ENCODE data around the gene APOB. TPM values are rescaled to one million over a fixed set of nuclear protein-coding genes. Genes with fewer than 3 reads are reported as not detected.

The APOB gene
- total RNA-seq, 1 donor from 2014 or later: 9.1 TPM

GRCh38 chr2:20965221-20965620 is 78.7 kb downstream of the APOB start:
- intact Hi-C loops (cut with micrococcal nuclease): loop anchor here (10.0 kb wide), 1 partner anchor 180 kb away; no protein-coding TSS in a partner anchor
- H3K27ac ChIP-seq (replicated peaks): no peak overlapping the region
- no peak for DNase-seq
- no peaks in the 10 kb centered on the region for H3K4me1 ChIP-seq
- peaks cover 88% of the 10 kb centered on the region for H3K27me3 ChIP-seq (ENCODE audit: low read depth)
- no peak for TF ChIP-seq CTCF (IDR thresholded peaks at IDR 0.05; ENCODE audit: borderline replicate concordance)
- H3K9me3 ChIP-seq (replicated peaks): no peaks in the 10 kb centered on the region
- H3K36me3 ChIP-seq: no peaks in the 10 kb centered on the region
- H3K4me3 ChIP-seq: no peak overlapping the region

GRCh38 chr2:20963867-20964266 is 80.0 kb downstream of the APOB start:
- intact Hi-C loops (cut with micrococcal nuclease): loop anchor here (2.0 to 10.0 kb wide), 2 partner anchors 179 to 303 kb away; no protein-coding TSS in a partner anchor
- Histone ChIP-seq H3K4me3 (no peak overlapping the region), H3K27ac (replicated peaks) (no peak overlapping the region), H3K27me3 (ENCODE audit: low read depth) (peaks cover 95% of the 10 kb centered on the region), H3K36me3 (no peaks in the 10 kb centered on the region), H3K4me1 (no peaks in the 10 kb centered on the region), H3K9me3 (replicated peaks) (no peaks in the 10 kb centered on the region)
- no peak for DNase-seq
- no peak for TF ChIP-seq CTCF (IDR thresholded peaks at IDR 0.05; ENCODE audit: borderline replicate concordance)

GRCh38 chr2:20962939-20963557 is 80.8 kb downstream of the APOB start:
- Histone ChIP-seq H3K36me3 (no peaks in the 10 kb centered on the region), H3K9me3 (replicated peaks) (no peaks in the 10 kb centered on the region), H3K4me3 (no peak overlapping the region), H3K27ac (replicated peaks) (no peak overlapping the region), H3K27me3 (ENCODE audit: low read depth) (peaks cover 95% of the 10 kb centered on the region), H3K4me1 (no peaks in the 10 kb centered on the region)
- DNase-seq: peak; percentile 44
- TF ChIP-seq CTCF (IDR thresholded peaks at IDR 0.05; ENCODE audit: borderline replicate concordance): peak; percentile 90
- intact Hi-C loops (cut with micrococcal nuclease): loop anchor here (2.0 to 10.0 kb wide), 2 partner anchors 178 to 302 kb away; no protein-coding TSS in a partner anchor

- Histone ChIP-seq H3K9me3 (replicated peaks) (no peaks in the 10 kb centered on the region), H3K36me3 (no peaks in the 10 kb centered on the region), H3K27me3 (ENCODE audit: low read depth) (peaks cover 85% of the 10 kb centered on the region), H3K4me3 (no peak overlapping the region), H3K27ac (replicated peaks) (no peak overlapping the region), H3K4me1 (no peaks in the 10 kb centered on the region)
- intact Hi-C loops (cut with micrococcal nuclease): loop anchor here (2.0 to 10.0 kb wide), 2 partner anchors 177 to 301 kb away; no protein-coding TSS in a partner anchor
- TF ChIP-seq CTCF (IDR thresholded peaks at IDR 0.05; ENCODE audit: borderline replicate concordance): no peak
- DNase-seq: no peak
Observed at GRCh38 chr2:20961858-20962257, 82.0 kb downstream of the APOB start.

- Histone ChIP-seq H3K4me3 (no peak overlapping the region), H3K9me3 (replicated peaks) (no peaks in the 10 kb centered on the region), H3K27me3 (ENCODE audit: low read depth) (peaks cover 68% of the 10 kb centered on the region), H3K4me1 (no peaks in the 10 kb centered on the region), H3K27ac (replicated peaks) (no peak overlapping the region), H3K36me3 (no peaks in the 10 kb centered on the region)
- TF ChIP-seq CTCF (IDR thresholded peaks at IDR 0.05; ENCODE audit: borderline replicate concordance): no peak
- intact Hi-C loops (cut with micrococcal nuclease): loop anchor here (10.0 kb wide), 1 partner anchor 175 kb away; no protein-coding TSS in a partner anchor
- no peak for DNase-seq
Observed at GRCh38 chr2:20960003-20960402, 83.9 kb downstream of the APOB start.

All from left ventricle myocardium inferior (tissue), 1 donor.